CD4-positive, CD25-positive, alpha-beta regulatory T cell (primary cell): ENCODE data around the gene DDOST. TPM values are rescaled to one million over a fixed set of nuclear protein-coding genes. Genes with fewer than 3 reads are reported as not detected.

ENCODE experiments used
- polyA plus RNA-seq, 4 donors: library from polyadenylated mRNA; unstranded; fragments of 300-500 nt; fragmentation: Illumina TruSeq; gene quantifications; one replicate each; pipeline ENCODE4 v1.2.3, GENCODE V29; 2021
- total RNA-seq: library from RNA; stranded (reverse); gene quantifications from one replicate; pipeline ENCODE4 v1.2.3, GENCODE V29; 2022

The DDOST gene
- total and polyA plus RNA-seq, 5 donors from 2014 or later = 103 to 283 (median 257) TPM

Other genes with a start within 250 kb of the DDOST start
- gene CAMK2N1, start 175.2 kb downstream of the DDOST start, total RNA-seq = 1.7 TPM
- under 1 TPM; 0.24 to 0.37 (median 0.29) TPM for gene CAMK2N1, start 175.2 kb downstream of the DDOST start, polyA plus RNA-seq
- gene MUL1, start 153.2 kb downstream of the DDOST start, total RNA-seq = 20.4 TPM
- 10 to 100 TPM; 30.9 to 47.0 (median 35.3) TPM for gene MUL1, start 153.2 kb downstream of the DDOST start, polyA plus RNA-seq
- gene FAM43B, start 108.8 kb downstream of the DDOST start, total RNA-seq = not detected
- not detected for gene FAM43B, start 108.8 kb downstream of the DDOST start, polyA plus RNA-seq
- gene CDA, start 72.3 kb downstream of the DDOST start, total RNA-seq = not detected
- under 1 TPM in 2 of 4 donors, not detected in 2; 0.21 to 0.57 TPM for gene CDA, start 72.3 kb downstream of the DDOST start, polyA plus RNA-seq
- gene PINK1, start 27.9 kb downstream of the DDOST start, total RNA-seq = 15.4 TPM
- 10 to 100 TPM; 18.8 to 23.0 (median 19.5) TPM for gene PINK1, start 27.9 kb downstream of the DDOST start, polyA plus RNA-seq
- gene KIF17, start 56.6 kb upstream of the DDOST start, total RNA-seq = not detected
- not detected for gene KIF17, start 56.6 kb upstream of the DDOST start, polyA plus RNA-seq
- gene SH2D5, start 71.3 kb upstream of the DDOST start, total RNA-seq = not detected
- gene SH2D5, start 71.3 kb upstream of the DDOST start, polyA plus RNA-seq = not detected
- gene HP1BP3, start 125.9 kb upstream of the DDOST start, total RNA-seq = 284 TPM
- 100 to 1,000 TPM; 170 to 258 (median 214) TPM for gene HP1BP3, start 125.9 kb upstream of the DDOST start, polyA plus RNA-seq